HepG2 (cell line): ENCODE measurements around the gene E2F1. TPM values are rescaled to one million over a fixed set of nuclear protein-coding genes. Genes with fewer than 3 reads are reported as not detected.

Source experiments
- CENPX ChIP-seq: sonication (generic); formaldehyde crosslinking; IDR thresholded peaks from 2 replicates; pipeline ENCODE4 v1.9.0; 2021; ENCODE audit warnings: mild to moderate bottlenecking, missing genetic modification reagents, moderate library complexity
- CREB1 ChIP-seq, 2 experiments: fragments of 450-650 bp in 1 of 2; IDR thresholded peaks; 2 replicates each; pipeline ENCODE4 v1.6.1; 2016 to 2017; ENCODE audit warnings: control low read depth in 1 of 2, mild to moderate bottlenecking in 1 of 2, missing compliant biosample characterization in 1 of 2, missing genetic modification characterization in 1 of 2
- CSRNP1 ChIP-seq: sonication (generic); formaldehyde crosslinking; IDR thresholded peaks from 2 replicates; pipeline ENCODE4 v1.8.1; 2023; ENCODE audit warnings: mild to moderate bottlenecking, missing genetic modification reagents
- EP300 ChIP-seq, 3 experiments: sonication (generic) in 1 of 3; formaldehyde crosslinking in 1 of 3; IDR thresholded peaks; 2 replicates each; pipeline versions ENCODE4 v1.5.1 to v1.6.1; 2011 to 2020; ENCODE audit warnings: low read depth in 2 of 3, low read length in 2 of 3, borderline replicate concordance in 1 of 3, improper control_type of control experiment in 1 of 3, mild to moderate bottlenecking in 1 of 3, missing genetic modification reagents in 1 of 3, moderate library complexity in 1 of 3
- ETV5 ChIP-seq: IDR thresholded peaks from 2 replicates; pipeline ENCODE4 v1.6.1; 2018; ENCODE audit warnings: missing biosample characterization, missing genetic modification reagents, inconsistent platforms, borderline replicate concordance
- KDM4B ChIP-seq: sonication (generic); formaldehyde crosslinking; IDR thresholded peaks from 2 replicates; pipeline ENCODE4 v1.4.0; 2020; ENCODE audit warnings: missing genetic modification reagents
- KLF9 ChIP-seq: IDR thresholded peaks from 2 replicates; pipeline ENCODE4 v1.6.1; 2016; ENCODE audit warnings: low read depth
- NFE2L2 ChIP-seq: fragments of 150-350 bp; IDR thresholded peaks from 2 replicates; pipeline ENCODE4 v1.6.1; 2014; ENCODE audit warnings: low read length
- NR2F1 ChIP-seq, 2 experiments: fragments of 450-650 bp in 1 of 2; formaldehyde crosslinking in 1 of 2; IDR thresholded peaks; 2 replicates each; pipeline versions ENCODE4 v1.5.0 to v1.6.1; 2016 to 2020; ENCODE audit warnings: mild to moderate bottlenecking in 1 of 2, missing compliant biosample characterization in 1 of 2, missing genetic modification reagents in 1 of 2, moderate library complexity in 1 of 2
- ZBTB14 ChIP-seq: sonication (generic); formaldehyde crosslinking; IDR thresholded peaks from 2 replicates; pipeline ENCODE4 v1.4.0; 2020; ENCODE audit warnings: missing genetic modification reagents
- ZMYM2 ChIP-seq: sonication (generic); formaldehyde crosslinking; IDR thresholded peaks from 2 replicates; pipeline ENCODE4 v1.8.0; 2022; ENCODE audit warnings: mild to moderate bottlenecking, missing genetic modification reagents
- ZMYM3 ChIP-seq: sonication (generic); formaldehyde crosslinking; IDR thresholded peaks from 2 replicates; pipeline ENCODE4 v1.5.1; 2020; ENCODE audit warnings: mild to moderate bottlenecking, missing genetic modification reagents
- ZNF263 ChIP-seq: sonication (generic); formaldehyde crosslinking; IDR thresholded peaks from 2 replicates; pipeline ENCODE4 v1.4.0; 2020; ENCODE audit warnings: missing genetic modification reagents
- ZNF614 ChIP-seq: IDR thresholded peaks from 2 replicates; pipeline ENCODE4 v1.6.1; 2018; ENCODE audit warnings: missing biosample characterization, missing genetic modification reagents, inconsistent platforms, borderline replicate concordance
- ZNF788 ChIP-seq: sonication (generic); formaldehyde crosslinking; IDR thresholded peaks from 2 replicates; pipeline ENCODE4 v1.5.0; 2020; ENCODE audit warnings: mild to moderate bottlenecking, missing genetic modification reagents, borderline replicate concordance
- polyA plus RNA-seq, 8 experiments: library from polyadenylated mRNA; depleted of rRNA in 3 of 8; stranded (reverse) in 7 of 8; unstranded in 1 of 8; fragments of >200 nt; fragmentation: Illumina TruSeq in 4 of 8; extraction: Trizol in 4 of 8; gene quantifications; 2 replicates each; pipeline versions ENCODE4 v1.2.1 to v1.2.3, GENCODE V29; 2011 to 2016; ENCODE audit warnings: low read depth in 4 of 8, missing spikeins in 1 of 8, mixed read lengths in 1 of 8; ENCODE audit not compliant: insufficient read depth in 1 of 8
- total RNA-seq, 5 experiments: library from RNA; depleted of rRNA; stranded (reverse); fragments of >200 nt; fragmentation: Illumina TruSeq; extraction: Trizol; gene quantifications; 2 replicates each; pipeline ENCODE4 v1.2.3, GENCODE V29; 2016; ENCODE audit warnings: low read depth in 1 of 5

Gene E2F1
- total and polyA plus RNA-seq, 2 of the 13 experiments (the other 11 are each of a cell fraction or from before 2014, with no cell fraction given), result 25.5 to 39.4 TPM

GRCh38 chr20:33687370-33687915 is 1.3 kb upstream of the E2F1 start (continued):
- TF ChIP-seq ZBTB14, result no peak
- no peak for TF ChIP-seq KDM4B (CRISPR knock-in tag)
- no peak for TF ChIP-seq ZNF788 (CRISPR knock-in tag)
- TF ChIP-seq ETV5 (CRISPR knock-in tag), result 0 out of 2 replicates have a peak, but pooled peaks have one; percentile 18
- TF ChIP-seq EP300 (IDR thresholded peaks at IDR 0.05; ENCODE audit: low read depth in 2 of 2, low read length in 2 of 2), result no peak
- TF ChIP-seq EP300 (CRISPR knock-in tag; IDR thresholded peaks at IDR 0.05; ENCODE audit: borderline replicate concordance), result 0 out of 2 replicates have a peak, but pooled peaks have one; percentile 16
- no peak for TF ChIP-seq NFE2L2
- peak; percentile 22; the same call in 1 of the 2 replicates for TF ChIP-seq ZMYM3 (CRISPR knock-in tag)
- no peak for TF ChIP-seq CENPX (CRISPR knock-in tag)
- no peak for TF ChIP-seq CREB1 (IDR thresholded peaks at IDR 0.05)
- no peak for TF ChIP-seq CREB1 (CRISPR knock-in tag; IDR thresholded peaks at IDR 0.05)
- TF ChIP-seq ZNF263 (CRISPR knock-in tag), result peak; percentile 69
- peak; percentile 30; the same call in 1 of the 2 replicates for TF ChIP-seq ZMYM2 (CRISPR knock-in tag)
- no peak for TF ChIP-seq KLF9 (CRISPR knock-in tag)
- TF ChIP-seq NR2F1 (CRISPR knock-in tag; IDR thresholded peaks at IDR 0.05), result no peak
- no peak for TF ChIP-seq CSRNP1
- 0 out of 2 replicates have a peak, but pooled peaks have one; percentile 18 for TF ChIP-seq ZNF614 (CRISPR knock-in tag)
- TF ChIP-seq, all 625 proteins: peak for 11
